ENCODE data around the gene RNF215. TPM values are rescaled to one million over a fixed set of nuclear protein-coding genes. Genes with fewer than 3 reads are reported as not detected.
A peak's percentile ranks its signal among the peaks of the same experiment; 100 is the strongest.

Gene RNF215
- total RNA-seq (2014; rRNA removed; shearing (Covaris generic); ENCODE audit: low replicate concordance) = 26.9 and 29.6 TPM in 2 replicates

GRCh38 chr22:30386960-30387827, at the start of gene RNF215:
RNF215 (minus strand) TSS chr22:30387411; CDS start chr22:30387313, 98 bp downstream.
- Histone ChIP-seq H3K36me3 (no peaks in the 10 kb centered on the region), H3K9me3 (peaks cover 6% of the 10 kb centered on the region), H3K4me3 (peak within 1 kb of the TSS; percentile 58), H3K27me3 (no peaks in the 10 kb centered on the region)
- DNase-seq = peak; percentile 74

GRCh38 chr22:30436196-30436595, 49.0 kb upstream of the RNF215 start:
- Histone ChIP-seq H3K4me3 (no peak overlapping the region), H3K9me3 (no peaks in the 10 kb centered on the region), H3K27me3 (no peaks in the 10 kb centered on the region), H3K36me3 (no peaks in the 10 kb centered on the region)
- DNase-seq = no peak

- H3K36me3 ChIP-seq = no peaks in the 10 kb centered on the region
- no peaks in the 10 kb centered on the region for H3K9me3 ChIP-seq
- no peak for DNase-seq
- H3K4me3 ChIP-seq = no peak overlapping the region
- no peaks in the 10 kb centered on the region for H3K27me3 ChIP-seq
Observed at GRCh38 chr22:30435674-30436126, 48.5 kb upstream of the RNF215 start.

- Histone ChIP-seq H3K27me3 (no peaks in the 10 kb centered on the region), H3K36me3 (no peaks in the 10 kb centered on the region), H3K9me3 (no peaks in the 10 kb centered on the region), H3K4me3 (no peak overlapping the region)
- DNase-seq = no peak
Observed at GRCh38 chr22:30434843-30435242, 47.6 kb upstream of the RNF215 start.

GRCh38 chr22:30433773-30434172, 46.6 kb upstream of the RNF215 start:
- DNase-seq = no peak
- no peaks in the 10 kb centered on the region for H3K36me3 ChIP-seq
- no peak overlapping the region for H3K4me3 ChIP-seq
- no peaks in the 10 kb centered on the region for H3K9me3 ChIP-seq
- no peaks in the 10 kb centered on the region for H3K27me3 ChIP-seq

GRCh38 chr22:30433227-30433626, 46.0 kb upstream of the RNF215 start:
- no peak for DNase-seq
- H3K36me3 ChIP-seq = no peaks in the 10 kb centered on the region
- H3K4me3 ChIP-seq = no peak overlapping the region

GRCh38 chr22:30432520-30432919, 45.3 kb upstream of the RNF215 start:
- Histone ChIP-seq H3K9me3 (no peaks in the 10 kb centered on the region), H3K36me3 (no peaks in the 10 kb centered on the region; the same call in 1 of the 2 replicates), H3K4me3 (no peak overlapping the region), H3K27me3 (no peaks in the 10 kb centered on the region)
- DNase-seq = no peak

More at GRCh38 chr22:30433227-30433626, 46.0 kb upstream of the RNF215 start:
- H3K27me3 ChIP-seq = no peaks in the 10 kb centered on the region
- H3K9me3 ChIP-seq = no peaks in the 10 kb centered on the region

GRCh38 chr22:30432096-30432495, 44.9 kb upstream of the RNF215 start:
- Histone ChIP-seq H3K9me3 (no peaks in the 10 kb centered on the region), H3K4me3 (no peak overlapping the region), H3K36me3 (peaks cover 3% of the 10 kb centered on the region; the same call in 1 of the 2 replicates), H3K27me3 (no peaks in the 10 kb centered on the region)
- DNase-seq = no peak

GRCh38 chr22:30430933-30431332, 43.7 kb upstream of the RNF215 start:
- Histone ChIP-seq H3K9me3 (no peaks in the 10 kb centered on the region), H3K36me3 (peaks cover 8% of the 10 kb centered on the region), H3K4me3 (no peak overlapping the region), H3K27me3 (no peaks in the 10 kb centered on the region)
- no peak for DNase-seq

GRCh38 chr22:30429887-30430286, 42.7 kb upstream of the RNF215 start:
- Histone ChIP-seq H3K9me3 (no peaks in the 10 kb centered on the region), H3K27me3 (no peaks in the 10 kb centered on the region), H3K36me3 (peaks cover 8% of the 10 kb centered on the region), H3K4me3 (no peak overlapping the region)
- DNase-seq = no peak

GRCh38 chr22:30427871-30428270, 40.7 kb upstream of the RNF215 start:
- Histone ChIP-seq H3K36me3 (peaks cover 8% of the 10 kb centered on the region), H3K27me3 (no peaks in the 10 kb centered on the region), H3K9me3 (no peaks in the 10 kb centered on the region), H3K4me3 (no peak overlapping the region)
- no peak for DNase-seq

GRCh38 chr22:30426388-30427353, 39.5 kb upstream of the RNF215 start:
- Histone ChIP-seq H3K36me3 (peaks cover 17% of the 10 kb centered on the region), H3K4me3 (peak overlapping the region; percentile 60), H3K27me3 (no peaks in the 10 kb centered on the region), H3K9me3 (no peaks in the 10 kb centered on the region)
- peak; percentile 79 for DNase-seq

GRCh38 chr22:30425616-30426387, 38.6 kb upstream of the RNF215 start, which contains the start of gene MTFP1:
MTFP1 (plus strand) TSS chr22:30425768; CDS start chr22:30425880, 112 bp downstream.
- Histone ChIP-seq H3K27me3 (no peaks in the 10 kb centered on the region), H3K9me3 (no peaks in the 10 kb centered on the region), H3K36me3 (peaks cover 19% of the 10 kb centered on the region), H3K4me3 (peak within 1 kb of the TSS; percentile 60)
- DNase-seq = peak; percentile 72

GRCh38 chr22:30425327-30425615, 38.1 kb upstream of the RNF215 start:
- peak overlapping the region; percentile 60 for H3K4me3 ChIP-seq
- H3K27me3 ChIP-seq = no peaks in the 10 kb centered on the region
- peaks cover 19% of the 10 kb centered on the region for H3K36me3 ChIP-seq
- H3K9me3 ChIP-seq = no peaks in the 10 kb centered on the region
- DNase-seq = no peak

- Histone ChIP-seq H3K9me3 (no peaks in the 10 kb centered on the region), H3K36me3 (peaks cover 19% of the 10 kb centered on the region), H3K27me3 (no peaks in the 10 kb centered on the region), H3K4me3 (peak overlapping the region; percentile 60)
- DNase-seq = no peak
Observed at GRCh38 chr22:30424534-30425326, 37.5 kb upstream of the RNF215 start.
